Transverse colon (tissue), 4 donors: ENCODE measurements around the gene C1QL3. TPM values are rescaled to one million over a fixed set of nuclear protein-coding genes. Genes with fewer than 3 reads are reported as not detected.

Experiments
- DNase-seq: peaks from one replicate; pipeline ENCODE4 v3.0.0-alpha.2; 2019
- H3K27ac ChIP-seq, 4 donors: fragments of 200-600 bp; sonication (generic); 2 replicates each; pipeline ENCODE4 v1.5.1; 2016 to 2018; ENCODE audit warnings: inconsistent platforms in 4 of 4
- H3K27me3 ChIP-seq: fragments of 200-600 bp; sonication (generic); 2 replicates; pipeline ENCODE4 v1.5.1; 2017; ENCODE audit warnings: inconsistent platforms
- H3K36me3 ChIP-seq, 4 donors: fragments of 200-600 bp; sonication (generic); 2 replicates each; pipeline ENCODE4 v1.5.1; 2017 to 2019; ENCODE audit warnings: inconsistent platforms in 4 of 4
- H3K4me1 ChIP-seq, 4 donors: fragments of 200-600 bp; sonication (generic); 2 replicates each; pipeline ENCODE4 v1.5.1; 2017 to 2020; ENCODE audit warnings: inconsistent platforms in 4 of 4
- H3K4me3 ChIP-seq, 4 donors: fragments of 200-600 bp; sonication (generic); 1 replicate in 1 of 4; 2 replicates in 3 of 4; pipeline versions ENCODE4 v1.5.1 to v1.6.1; 2017 to 2019; ENCODE audit warnings: inconsistent platforms in 4 of 4
- H3K9me3 ChIP-seq, 2 donors: fragments of 200-600 bp; sonication (generic); 2 replicates each; pipeline ENCODE4 v1.5.1; 2017 to 2019; ENCODE audit warnings: inconsistent platforms in 2 of 2
- CTCF ChIP-seq, 5 experiments: fragments of 200-600 bp in 3 of 5; fragments of 450-650 bp in 2 of 5; sonication (generic) in 3 of 5; IDR thresholded peaks; 1 replicate in 2 of 5; 2 replicates in 3 of 5; pipeline ENCODE4 v1.5.1; 2016 to 2017; ENCODE audit warnings: antibody characterized with exemption in 5 of 5, inconsistent platforms in 3 of 5, mild to moderate bottlenecking in 2 of 5, moderate library complexity in 1 of 5
- EP300 ChIP-seq: sonication (generic); formaldehyde crosslinking; IDR thresholded peaks from one replicate; pipeline ENCODE4 v1.6.1; 2017; ENCODE audit warnings: antibody characterized with exemption, low read depth
- POLR2A ChIP-seq: fragments of 450-650 bp; IDR thresholded peaks from one replicate; pipeline ENCODE4 v1.6.1; 2016; ENCODE audit warnings: antibody characterized with exemption, mild to moderate bottlenecking, moderate library complexity
- POLR2AphosphoS5 ChIP-seq, 3 donors: sonication (generic); formaldehyde crosslinking; IDR thresholded peaks; one replicate each; pipeline ENCODE4 v1.6.1; 2016; ENCODE audit warnings: antibody characterized with exemption in 3 of 3
- WGBS, 2 donors: methylation state at CpG; one replicate each; pipeline ENCODE4 v1.1.5; 2018; ENCODE audit warnings: low coverage in 1 of 2; 5-methylcytosine and 5-hydroxymethylcytosine counted together
- in situ Hi-C, 4 donors: fragments of 200-750 bp; cut with MboI; loops; one replicate each; pipeline versions ENCODE4 v1.15.0 to v1.15.1; 2017; ENCODE audit warnings: low sequenced_read_pairs in 3 of 4, low pct_ligation_motif_present in 1 of 4, low pct_unique_long_range_greater_than_20kb in 1 of 4
- intact Hi-C: fragments of 100-400 bp; cut with DNase I; formaldehyde crosslinking; loops from one replicate; pipeline ENCODE4 v1.15.1; 2023; ENCODE audit warnings: low total_unique reads
- total RNA-seq, 4 donors: library from RNA; depleted of rRNA; stranded (reverse); fragments of >200 nt; gene quantifications; one replicate each; pipeline ENCODE4 v1.1.0, GENCODE V29; 2016

The C1QL3 gene
- total RNA-seq, 4 donors from 2014 or later = not detected

GRCh38 chr10:16544591-16544990 lies 22.9 kb upstream of the C1QL3 start:
- Histone ChIP-seq H3K36me3 (no peaks in the 10 kb centered on the region), H3K4me1 (no peaks in the 10 kb centered on the region), H3K27ac (no peak overlapping the region), H3K27me3 (no peaks in the 10 kb centered on the region), H3K9me3 (no peaks in the 10 kb centered on the region), H3K4me3 (no peak overlapping the region)
- TF ChIP-seq EP300 (no peak), POLR2AphosphoS5 (IDR thresholded peaks at IDR 0.05) (no peak), POLR2A (no peak), CTCF (IDR thresholded peaks at IDR 0.05) (no peak)
- in situ Hi-C loops (loop anchor here in 1 of 4 donors (25.0 kb wide), 1 partner anchor 657 kb away; no protein-coding TSS in a partner anchor), intact Hi-C loops (no loop called here)
- WGBS, 2 donors = 81 to 91% methylated on average over 4 of the region's 4 CpGs
- no peak for DNase-seq

GRCh38 chr10:16544099-16544498 lies 22.4 kb upstream of the C1QL3 start:
- Histone ChIP-seq H3K27ac (no peak overlapping the region), H3K9me3 (no peaks in the 10 kb centered on the region), H3K36me3 (no peaks in the 10 kb centered on the region), H3K4me3 (no peak overlapping the region), H3K27me3 (no peaks in the 10 kb centered on the region), H3K4me1 (no peaks in the 10 kb centered on the region)
- in situ Hi-C loops (loop anchor here in 1 of 4 donors (25.0 kb wide), 1 partner anchor 657 kb away; no protein-coding TSS in a partner anchor), intact Hi-C loops (no loop called here)
- DNase-seq = no peak
- TF ChIP-seq CTCF (IDR thresholded peaks at IDR 0.05) (no peak), POLR2AphosphoS5 (IDR thresholded peaks at IDR 0.05) (no peak), POLR2A (no peak), EP300 (no peak)
- WGBS, 2 donors = 52 to 70% methylated on average over 3 of the region's 3 CpGs

- Histone ChIP-seq H3K4me3 (no peak overlapping the region), H3K4me1 (no peaks in the 10 kb centered on the region), H3K27me3 (no peaks in the 10 kb centered on the region), H3K9me3 (no peaks in the 10 kb centered on the region), H3K36me3 (no peaks in the 10 kb centered on the region), H3K27ac (no peak overlapping the region)
- no peak for DNase-seq
- TF ChIP-seq POLR2A (no peak), POLR2AphosphoS5 (IDR thresholded peaks at IDR 0.05) (no peak), CTCF (IDR thresholded peaks at IDR 0.05) (no peak), EP300 (no peak)
- in situ Hi-C loops (loop anchor here in 1 of 4 donors (25.0 kb wide), 1 partner anchor 649 kb away; no protein-coding TSS in a partner anchor), intact Hi-C loops (no loop called here)
- 91 to 94% methylated on average over 2 to 5 of the region's 5 CpGs for WGBS, 2 donors
Measured at GRCh38 chr10:16536155-16536554, 14.5 kb upstream of the C1QL3 start.

- in situ Hi-C loops (loop anchor here in 1 of 4 donors (25.0 kb wide), 1 partner anchor 643 kb away; no protein-coding TSS in a partner anchor), intact Hi-C loops (no loop called here)
- Histone ChIP-seq H3K4me1 (no peaks in the 10 kb centered on the region), H3K27me3 (no peaks in the 10 kb centered on the region), H3K27ac (no peak overlapping the region), H3K36me3 (no peaks in the 10 kb centered on the region), H3K9me3 (no peaks in the 10 kb centered on the region), H3K4me3 (no peak overlapping the region)
- TF ChIP-seq CTCF (IDR thresholded peaks at IDR 0.05) = no peak
- no peak for TF ChIP-seq EP300
- TF ChIP-seq POLR2A = no peak
- 57 to 68% methylated on average over 2 to 3 of the region's 3 CpGs for WGBS, 2 donors
- no peak for DNase-seq
Measured at GRCh38 chr10:16529853-16530252, 8.2 kb upstream of the C1QL3 start.
